DND-41 (cell line): ENCODE data around the gene GP9.

Experiments used
- ATAC-seq: fragments of 200-7000 bp; cut with Tn5 transposase; 3 replicates; pipeline ENCODE4 v1.9.1; 2021; ENCODE audit warnings: low read depth; ENCODE audit not compliant: insufficient read depth
- DNase-seq: peaks from one replicate; pipeline ENCODE4 v3.0.0-alpha.2; 2020
- H2AFZ ChIP-seq: 2 replicates; pipeline ENCODE4 v1.6.0; 2012; ENCODE audit warnings: low read depth, low read length
- H3K27ac ChIP-seq: 2 replicates; pipeline ENCODE4 v1.5.1; 2012; ENCODE audit warnings: low read length, inconsistent platforms
- H3K27me3 ChIP-seq: fragments of 200-600 bp; sonication (generic); 2 replicates; pipeline ENCODE4 v1.6.0; 2012; ENCODE audit warnings: low read length, mild to moderate bottlenecking, inconsistent platforms; ENCODE audit not compliant: insufficient read depth, poor library complexity
- H3K36me3 ChIP-seq: 2 replicates; pipeline ENCODE4 v1.5.1; 2012; ENCODE audit warnings: low read length, inconsistent platforms; ENCODE audit not compliant: insufficient read depth
- H3K4me1 ChIP-seq: 2 replicates; pipeline ENCODE4 v1.5.1; 2012; ENCODE audit warnings: mild to moderate bottlenecking, low read length; ENCODE audit not compliant: insufficient read depth
- H3K4me2 ChIP-seq: 2 replicates; pipeline ENCODE4 v1.6.0; 2012; ENCODE audit warnings: mild to moderate bottlenecking, moderate library complexity, low read length, inconsistent platforms; ENCODE audit not compliant: insufficient read depth
- H3K4me3 ChIP-seq, 2 experiments: fragments of 200-600 bp in 1 of 2; shearing (Covaris generic) in 1 of 2; 2 replicates each; pipeline ENCODE4 v1.5.1; 2012 to 2016; ENCODE audit warnings: inconsistent platforms in 2 of 2, low read length in 2 of 2, mild to moderate bottlenecking in 2 of 2, low read depth in 1 of 2, moderate library complexity in 1 of 2
- H3K79me2 ChIP-seq: 2 replicates; pipeline ENCODE4 v1.6.0; 2012; ENCODE audit warnings: low read length, inconsistent platforms; ENCODE audit not compliant: insufficient read depth
- H3K9ac ChIP-seq: 2 replicates; pipeline ENCODE4 v1.6.0; 2012; ENCODE audit warnings: low read depth, mild to moderate bottlenecking, inconsistent platforms, low read length, moderate library complexity
- H3K9me3 ChIP-seq: 2 replicates; pipeline ENCODE4 v1.5.1; 2012; ENCODE audit warnings: low read length, moderate library complexity, mild to moderate bottlenecking, inconsistent platforms; ENCODE audit not compliant: insufficient read depth, severe bottlenecking
- H4K20me1 ChIP-seq: 2 replicates; pipeline ENCODE4 v1.6.0; 2012; ENCODE audit warnings: low read length; ENCODE audit not compliant: insufficient read depth
- CTCF ChIP-seq: IDR thresholded peaks from 2 replicates; pipeline ENCODE4 v1.5.1; 2012; ENCODE audit warnings: borderline replicate concordance, low read length, moderate library complexity, mild to moderate bottlenecking; ENCODE audit not compliant: poor library complexity, severe bottlenecking; ENCODE audit errors: extremely low read depth
- EZH2 ChIP-seq: IDR thresholded peaks from 3 replicates; pipeline ENCODE4 v1.6.1; 2012; ENCODE audit warnings: borderline replicate concordance, low read depth, mild to moderate bottlenecking, moderate library complexity, low read length, inconsistent platforms; ENCODE audit not compliant: severe bottlenecking

The GP9 gene

GRCh38 chr3:129034642-129035041 is 25.9 kb upstream of the GP9 start:
- H3K27ac ChIP-seq, result no peak overlapping the region
- H3K9ac ChIP-seq, result no peak overlapping the region
- DNase-seq (peak; percentile 27), ATAC-seq (peak; percentile 58; the same call in 2 of the 3 replicates)
- no peaks in the 10 kb centered on the region for H3K4me1 ChIP-seq
- no peaks in the 10 kb centered on the region for H3K79me2 ChIP-seq
- no peak overlapping the region for H3K4me3 ChIP-seq
- TF ChIP-seq EZH2 (no peak), CTCF (no peak)
- H3K36me3 ChIP-seq, result no peaks in the 10 kb centered on the region
- no peak overlapping the region for H3K4me2 ChIP-seq
- H3K9me3 ChIP-seq, result no peaks in the 10 kb centered on the region
- H4K20me1 ChIP-seq, result no peaks in the 10 kb centered on the region
- peak overlapping the region; percentile 25; the same call in 1 of the 2 replicates for H2AFZ ChIP-seq
- H3K27me3 ChIP-seq, result no peaks in the 10 kb centered on the region

- no peaks in the 10 kb centered on the region for H3K36me3 ChIP-seq
- H2AFZ ChIP-seq, result no peak overlapping the region
- no peak overlapping the region for H3K27ac ChIP-seq
- no peaks in the 10 kb centered on the region for H3K4me1 ChIP-seq
- TF ChIP-seq EZH2 (no peak), CTCF (no peak)
- no peak overlapping the region for H3K9ac ChIP-seq
- no peaks in the 10 kb centered on the region for H3K27me3 ChIP-seq
- H3K9me3 ChIP-seq, result no peaks in the 10 kb centered on the region
- no peaks in the 10 kb centered on the region for H3K79me2 ChIP-seq
- ATAC-seq, result no peak
- DNase-seq, result no peak
- no peak overlapping the region for H3K4me3 ChIP-seq
- H3K4me2 ChIP-seq, result no peak overlapping the region
- H4K20me1 ChIP-seq, result no peaks in the 10 kb centered on the region
Observed at GRCh38 chr3:129035360-129036221, 25.0 kb upstream of the GP9 start.

GRCh38 chr3:129036222-129037092 is 24.1 kb upstream of the GP9 start:
- Histone ChIP-seq H3K36me3 (no peaks in the 10 kb centered on the region), H3K27ac (no peak overlapping the region), H3K27me3 (no peaks in the 10 kb centered on the region), H2AFZ (no peak overlapping the region), H3K9ac (no peak overlapping the region), H3K4me1 (no peaks in the 10 kb centered on the region), H3K4me3 (no peak overlapping the region), H3K79me2 (no peaks in the 10 kb centered on the region), H3K4me2 (no peak overlapping the region), H4K20me1 (no peaks in the 10 kb centered on the region), H3K9me3 (no peaks in the 10 kb centered on the region)
- DNase-seq (no peak), ATAC-seq (no peak)
- TF ChIP-seq EZH2 (no peak), CTCF (no peak)
